ENCODE results near the gene GASK1A.
"Not testable (repeated sequence)": the region's sequence is repeated elsewhere in the genome, so short reads cannot be mapped to it uniquely, and the experiment has no call there.

The GASK1A gene

GRCh38 chr3:43035801-43036365 lies 56.8 kb downstream of the GASK1A start:
- POLR2A ChIA-PET = no interaction called here
- no peak for DNase-seq (ENCODE audit: extremely low spot score)
- CTCF ChIA-PET = no interaction called here
- no peak for TF ChIP-seq FOXK2 (IDR thresholded peaks at IDR 0.05)
- TF ChIP-seq CTBP1 (IDR thresholded peaks at IDR 0.05; ENCODE audit: borderline replicate concordance) = no peak
- no peak for TF ChIP-seq FOXA1 (IDR thresholded peaks at IDR 0.05)
- no peak for TF ChIP-seq L3MBTL2 (conservative IDR thresholded peaks at IDR 0.05)
- TF ChIP-seq TARDBP (IDR thresholded peaks at IDR 0.05) = no peak
- TF ChIP-seq LEF1 (IDR thresholded peaks at IDR 0.05; ENCODE audit: borderline replicate concordance) = no peak

GRCh38 chr3:43036621-43037423 lies 57.7 kb downstream of the GASK1A start:
- no peak for DNase-seq (ENCODE audit: extremely low spot score)
- ChIA-PET CTCF (no interaction called here), POLR2A (no interaction called here)
- TF ChIP-seq FOXA1 (IDR thresholded peaks at IDR 0.05) (no peak), TARDBP (IDR thresholded peaks at IDR 0.05) (no peak), FOXK2 (IDR thresholded peaks at IDR 0.05) (no peak), ARNT (IDR thresholded peaks at IDR 0.05) (no peak)

GRCh38 chr3:43038010-43038409 lies 58.9 kb downstream of the GASK1A start:
- ChIA-PET CTCF (no interaction called here), POLR2A (no interaction called here)
- TF ChIP-seq ARNT (IDR thresholded peaks at IDR 0.05) = no peak
- no peak for TF ChIP-seq LEF1 (IDR thresholded peaks at IDR 0.05; ENCODE audit: borderline replicate concordance)
- TF ChIP-seq SP1 (IDR thresholded peaks at IDR 0.05) = no peak
- no peak for TF ChIP-seq ELF4 (IDR thresholded peaks at IDR 0.05)
- no peak for TF ChIP-seq FOXK2 (IDR thresholded peaks at IDR 0.05)
- no peak for TF ChIP-seq SUZ12 (IDR thresholded peaks at IDR 0.05)
- no peak for TF ChIP-seq FOXA1 (IDR thresholded peaks at IDR 0.05)
- no peak for TF ChIP-seq BHLHE40 (IDR thresholded peaks at IDR 0.05; ENCODE audit: borderline replicate concordance)
- no peak for TF ChIP-seq CTBP1 (IDR thresholded peaks at IDR 0.05; ENCODE audit: borderline replicate concordance)
- TF ChIP-seq TARDBP (IDR thresholded peaks at IDR 0.05) = no peak
- TF ChIP-seq FOXM1 (IDR thresholded peaks at IDR 0.05; ENCODE audit: borderline replicate concordance) = no peak
- no peak for TF ChIP-seq L3MBTL2 (conservative IDR thresholded peaks at IDR 0.05)
- no peak for TF ChIP-seq NFRKB (IDR thresholded peaks at IDR 0.05)
- no peak for TF ChIP-seq ZNF384 (IDR thresholded peaks at IDR 0.05)
- no peak for TF ChIP-seq PKNOX1 (IDR thresholded peaks at IDR 0.05)
- TF ChIP-seq HDGF (IDR thresholded peaks at IDR 0.05; ENCODE audit: borderline replicate concordance) = no peak
- no peak for DNase-seq (ENCODE audit: extremely low spot score)

GRCh38 chr3:43041517-43041916 lies 62.4 kb downstream of the GASK1A start:
- CTCF ChIA-PET = no interaction called here
- POLR2A ChIA-PET = no interaction called here
- TF ChIP-seq ZNF384 (IDR thresholded peaks at IDR 0.05) (no peak), ELF4 (IDR thresholded peaks at IDR 0.05) (no peak), SUZ12 (IDR thresholded peaks at IDR 0.05) (no peak), LEF1 (IDR thresholded peaks at IDR 0.05; ENCODE audit: borderline replicate concordance) (no peak), PKNOX1 (IDR thresholded peaks at IDR 0.05) (no peak), TARDBP (IDR thresholded peaks at IDR 0.05) (no peak), NFRKB (IDR thresholded peaks at IDR 0.05) (no peak), L3MBTL2 (conservative IDR thresholded peaks at IDR 0.05) (no peak), FOXK2 (IDR thresholded peaks at IDR 0.05) (no peak), ARNT (IDR thresholded peaks at IDR 0.05) (no peak), FOXA1 (IDR thresholded peaks at IDR 0.05) (no peak), FOXM1 (IDR thresholded peaks at IDR 0.05; ENCODE audit: borderline replicate concordance) (no peak), BHLHE40 (IDR thresholded peaks at IDR 0.05; ENCODE audit: borderline replicate concordance) (no peak)
- DNase-seq (ENCODE audit: extremely low spot score) = no peak

- DNase-seq (ENCODE audit: extremely low spot score) = no peak
- ChIA-PET POLR2A (no interaction called here), CTCF (no interaction called here)
- no peak for TF ChIP-seq ARNT (IDR thresholded peaks at IDR 0.05)
- TF ChIP-seq FOXK2 (IDR thresholded peaks at IDR 0.05) = no peak
- no peak for TF ChIP-seq L3MBTL2 (conservative IDR thresholded peaks at IDR 0.05)
- TF ChIP-seq FOXM1 (IDR thresholded peaks at IDR 0.05; ENCODE audit: borderline replicate concordance) = no peak
- no peak for TF ChIP-seq BHLHE40 (IDR thresholded peaks at IDR 0.05; ENCODE audit: borderline replicate concordance)
- TF ChIP-seq TARDBP (IDR thresholded peaks at IDR 0.05) = no peak
- TF ChIP-seq ELF4 (IDR thresholded peaks at IDR 0.05) = no peak
- TF ChIP-seq ZNF384 (IDR thresholded peaks at IDR 0.05) = no peak
- no peak for TF ChIP-seq PKNOX1 (IDR thresholded peaks at IDR 0.05)
- TF ChIP-seq FOXA1 (IDR thresholded peaks at IDR 0.05) = no peak
Measured at GRCh38 chr3:43043071-43043766, 64.1 kb downstream of the GASK1A start.

- ChIA-PET CTCF (no interaction called here), POLR2A (no interaction called here)
- no peak for TF ChIP-seq ARNT (IDR thresholded peaks at IDR 0.05)
- TF ChIP-seq PKNOX1 (IDR thresholded peaks at IDR 0.05) = no peak
- no peak for TF ChIP-seq SP1 (IDR thresholded peaks at IDR 0.05)
- no peak for TF ChIP-seq TARDBP (IDR thresholded peaks at IDR 0.05)
- TF ChIP-seq ELF4 (IDR thresholded peaks at IDR 0.05) = no peak
- no peak for TF ChIP-seq SUZ12 (IDR thresholded peaks at IDR 0.05)
- no peak for TF ChIP-seq FOXM1 (IDR thresholded peaks at IDR 0.05; ENCODE audit: borderline replicate concordance)
- TF ChIP-seq ZNF384 (IDR thresholded peaks at IDR 0.05) = no peak
- TF ChIP-seq L3MBTL2 (conservative IDR thresholded peaks at IDR 0.05) = no peak
- DNase-seq (ENCODE audit: extremely low spot score) = no peak
Measured at GRCh38 chr3:43043793-43044192, 64.7 kb downstream of the GASK1A start.

- DNase-seq (ENCODE audit: extremely low spot score); POLR2A ChIA-PET; CTCF ChIA-PET: not testable (repeated sequence)
Measured at GRCh38 chr3:43045079-43045478, 66.0 kb downstream of the GASK1A start.

All from HEK293T (cell line).